HG02610 (cell line): ENCODE measurements around the gene ZBTB8A.
"Not testable (repeated sequence)": the region's sequence is repeated elsewhere in the genome, so short reads cannot be mapped to it uniquely, and the experiment has no call there.

Experiments
- ATAC-seq: cut with Tn5 transposase; IDR thresholded peaks from one replicate; pipeline ENCODE4 v1.9.1; 2021; ENCODE audit warnings: mild to moderate bottlenecking, moderate library complexity; ENCODE audit not compliant: unreplicated experiment

The ZBTB8A gene

GRCh38 chr1:32538887-32539583, at the start of gene ZBTB8A:
Gene ZBTB8A (plus strand): TSS chr1:32539427. CDS start chr1:32592932, 53,505 bp downstream.
- ATAC-seq = no peak

GRCh38 chr1:32489774-32490454, 49.3 kb upstream of the ZBTB8A start:
- no peak for ATAC-seq

- no peak for ATAC-seq
Measured at GRCh38 chr1:32491386-32491785, 47.8 kb upstream of the ZBTB8A start.

GRCh38 chr1:32494196-32494595, 45.0 kb upstream of the ZBTB8A start:
- ATAC-seq = no peak

GRCh38 chr1:32494711-32495337, 44.4 kb upstream of the ZBTB8A start:
- ATAC-seq = no peak

GRCh38 chr1:32496127-32496526, 43.1 kb upstream of the ZBTB8A start:
- ATAC-seq = no peak

- no peak for ATAC-seq
Measured at GRCh38 chr1:32498751-32499150, 40.5 kb upstream of the ZBTB8A start.

- ATAC-seq = peak; percentile 59
Measured at GRCh38 chr1:32500387-32501209, 38.6 kb upstream of the ZBTB8A start.

GRCh38 chr1:32501865-32502264, 37.4 kb upstream of the ZBTB8A start:
- ATAC-seq = no peak

- ATAC-seq = no peak
Measured at GRCh38 chr1:32503153-32503552, 36.1 kb upstream of the ZBTB8A start.

- ATAC-seq = no peak
Measured at GRCh38 chr1:32507021-32507420, 32.2 kb upstream of the ZBTB8A start.

- ATAC-seq = no peak
Measured at GRCh38 chr1:32508761-32509160, 30.5 kb upstream of the ZBTB8A start.

GRCh38 chr1:32509939-32510338, 29.3 kb upstream of the ZBTB8A start:
- ATAC-seq = no peak

- no peak for ATAC-seq
Measured at GRCh38 chr1:32516402-32516801, 22.8 kb upstream of the ZBTB8A start.

GRCh38 chr1:32518976-32519375, 20.3 kb upstream of the ZBTB8A start:
- no peak for ATAC-seq

GRCh38 chr1:32521165-32521564, 18.1 kb upstream of the ZBTB8A start:
- no peak for ATAC-seq

- no peak for ATAC-seq
Measured at GRCh38 chr1:32525053-32525452, 14.2 kb upstream of the ZBTB8A start.

GRCh38 chr1:32525661-32526444, 13.4 kb upstream of the ZBTB8A start:
- ATAC-seq = no peak

- not testable (repeated sequence) for ATAC-seq
Measured at GRCh38 chr1:32528550-32528949, 10.7 kb upstream of the ZBTB8A start.

GRCh38 chr1:32533792-32534327, 5.4 kb upstream of the ZBTB8A start:
- no peak for ATAC-seq
